IPS-15b (cell line): ENCODE results near the gene JUP.
"Not testable (repeated sequence)": the region's sequence is repeated elsewhere in the genome, so short reads cannot be mapped to it uniquely, and the experiment has no call there.

Source experiments
- H3K27me3 ChIP-seq: one replicate; pipeline ENCODE4 v1.6.1; 2013; ENCODE audit warnings: low read length; ENCODE audit not compliant: control insufficient read depth, insufficient read depth
- H3K36me3 ChIP-seq: one replicate; pipeline ENCODE4 v1.6.1; 2013; ENCODE audit warnings: low read length; ENCODE audit not compliant: control insufficient read depth, insufficient read depth
- H3K4me1 ChIP-seq: one replicate; pipeline ENCODE4 v1.6.1; 2013; ENCODE audit warnings: mild to moderate bottlenecking, low read length; ENCODE audit not compliant: control insufficient read depth, insufficient read depth
- H3K4me3 ChIP-seq: one replicate; pipeline ENCODE4 v1.5.1; 2013; ENCODE audit warnings: low read depth, low read length
- H3K9ac ChIP-seq: one replicate; pipeline ENCODE4 v1.6.1; 2013; ENCODE audit warnings: low read depth, mild to moderate bottlenecking, low read length
- H3K9me3 ChIP-seq: one replicate; pipeline ENCODE4 v1.6.1; 2013; ENCODE audit warnings: mild to moderate bottlenecking, low read length; ENCODE audit not compliant: control insufficient read depth, insufficient read depth

Gene JUP

GRCh38 chr17:41786227-41787020 lies at the start of gene JUP:
Gene JUP, minus strand, starts transcription at chr17:41786711. Its CDS starts 14,857 bp downstream, at chr17:41771854.
- Histone ChIP-seq H3K27me3 (peaks cover 11% of the 10 kb centered on the region), H3K4me1 (peaks cover 15% of the 10 kb centered on the region), H3K36me3 (no peaks in the 10 kb centered on the region), H3K4me3 (peak within 1 kb of the TSS; percentile 67), H3K9ac (peak within 1 kb of the TSS; percentile 60), H3K9me3 (no peaks in the 10 kb centered on the region)

- Histone ChIP-seq H3K27me3 (peaks cover 5% of the 10 kb centered on the region), H3K4me1 (no peaks in the 10 kb centered on the region), H3K4me3 (peak within 1 kb of the TSS; percentile 56), H3K36me3 (peaks cover 2% of the 10 kb centered on the region), H3K9me3 (no peaks in the 10 kb centered on the region), H3K9ac (peak within 1 kb of the TSS; percentile 88)
These were observed 49.5 kb upstream of the JUP start, which contains the start of gene NT5C3B for GRCh38 chr17:41835800-41836549. Gene NT5C3B, minus strand, starts transcription at chr17:41836232. Its CDS starts 39 bp downstream, at chr17:41836193.

DNA sequence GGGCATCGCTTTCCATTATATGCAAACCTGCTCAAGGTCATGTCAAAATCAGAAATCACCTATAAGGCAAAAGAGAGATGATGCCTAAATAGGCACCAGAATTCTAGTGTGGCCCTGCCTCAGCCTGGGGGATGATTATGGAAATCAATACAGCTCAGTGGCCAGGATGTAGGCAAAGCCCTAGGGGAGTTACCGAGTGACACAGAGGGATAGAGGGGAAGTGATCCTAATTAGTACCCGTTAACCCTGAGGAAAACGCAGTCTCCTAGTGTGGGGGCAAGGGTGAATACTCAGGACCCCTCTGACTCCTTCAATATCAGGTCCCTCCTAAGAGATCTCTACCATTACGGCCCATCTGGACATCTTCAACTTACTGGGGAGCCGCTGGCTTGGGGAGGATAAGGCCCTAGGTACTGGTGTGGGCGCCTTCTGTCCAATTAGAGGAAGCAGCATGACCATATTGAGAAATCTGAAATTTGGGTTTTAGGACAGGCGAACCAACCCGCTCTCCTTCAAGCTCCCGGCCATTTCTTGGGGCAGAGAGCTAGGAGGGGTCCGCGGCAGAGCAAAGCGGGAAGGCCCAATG lies 48.8 kb upstream of the JUP start:
- H3K4me3 ChIP-seq: peak overlapping the region; percentile 56
- no peaks in the 10 kb centered on the region for H3K4me1 ChIP-seq
- H3K9me3 ChIP-seq: no peaks in the 10 kb centered on the region
- H3K9ac ChIP-seq: peak overlapping the region; percentile 88
- H3K27me3 ChIP-seq: peaks cover 5% of the 10 kb centered on the region
- peaks cover 7% of the 10 kb centered on the region for H3K36me3 ChIP-seq

GRCh38 chr17:41829961-41830360 lies 43.5 kb upstream of the JUP start:
- H3K4me1 ChIP-seq, H3K9me3 ChIP-seq, H3K27me3 ChIP-seq, H3K4me3 ChIP-seq, H3K9ac ChIP-seq: not testable (repeated sequence)
- peaks cover 25% of the 10 kb centered on the region for H3K36me3 ChIP-seq

GRCh38 chr17:41825175-41825845 lies 38.8 kb upstream of the JUP start:
- Histone ChIP-seq H3K9ac (no peak overlapping the region), H3K9me3 (no peaks in the 10 kb centered on the region), H3K36me3 (peaks cover 34% of the 10 kb centered on the region), H3K4me1 (no peaks in the 10 kb centered on the region), H3K4me3 (no peak overlapping the region), H3K27me3 (no peaks in the 10 kb centered on the region)

GRCh38 chr17:41824086-41824485 lies 37.6 kb upstream of the JUP start:
- H3K36me3 ChIP-seq: peaks cover 35% of the 10 kb centered on the region
- H3K9me3 ChIP-seq: no peaks in the 10 kb centered on the region
- no peak overlapping the region for H3K9ac ChIP-seq
- peaks cover 4% of the 10 kb centered on the region for H3K4me1 ChIP-seq
- H3K27me3 ChIP-seq: no peaks in the 10 kb centered on the region
- H3K4me3 ChIP-seq: no peak overlapping the region

DNA sequence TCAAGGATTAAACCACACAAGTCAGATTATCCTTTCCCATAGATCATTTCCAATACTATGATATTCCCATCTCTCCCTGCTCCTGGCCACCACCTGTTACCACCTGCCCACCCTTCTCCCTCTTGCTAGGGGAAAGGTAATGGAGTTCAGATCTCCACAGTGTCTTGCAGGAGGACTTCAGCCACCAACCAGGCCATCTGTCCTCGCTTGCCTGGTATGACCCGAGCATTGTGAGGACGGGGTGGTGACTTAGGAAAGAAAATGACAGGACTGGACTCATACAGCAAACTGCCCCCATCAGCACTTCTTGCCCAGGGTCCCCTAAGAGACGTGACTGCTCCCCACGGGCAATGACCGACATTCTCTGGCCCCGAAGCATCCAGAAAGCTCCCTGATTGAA lies 37.1 kb upstream of the JUP start:
- peaks cover 32% of the 10 kb centered on the region for H3K36me3 ChIP-seq
- no peaks in the 10 kb centered on the region for H3K9me3 ChIP-seq
- H3K9ac ChIP-seq: no peak overlapping the region
- no peaks in the 10 kb centered on the region for H3K27me3 ChIP-seq
- peaks cover 4% of the 10 kb centered on the region for H3K4me1 ChIP-seq
- no peak overlapping the region for H3K4me3 ChIP-seq

DNA sequence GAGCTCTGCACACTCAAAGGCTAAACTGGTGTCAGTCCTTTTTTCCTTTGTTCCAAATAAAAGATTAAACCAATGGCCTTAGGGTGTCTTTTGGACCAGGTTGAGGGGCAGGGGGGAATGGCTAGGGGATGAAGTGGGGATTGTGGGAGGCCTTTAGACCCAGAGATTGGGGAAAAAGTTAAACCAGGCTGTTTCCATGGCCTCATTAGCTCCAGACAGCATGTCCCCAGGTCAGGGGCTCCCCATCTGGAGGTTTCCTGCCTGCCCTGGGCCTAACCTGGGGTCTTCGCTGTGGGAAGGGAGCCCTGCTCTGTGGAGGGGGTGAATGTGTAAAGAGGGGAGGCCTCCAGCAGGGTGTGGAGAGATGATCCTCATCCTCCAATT lies 36.6 kb upstream of the JUP start:
- no peaks in the 10 kb centered on the region for H3K27me3 ChIP-seq
- no peak overlapping the region for H3K4me3 ChIP-seq
- peaks cover 32% of the 10 kb centered on the region for H3K36me3 ChIP-seq
- no peak overlapping the region for H3K9ac ChIP-seq
- H3K9me3 ChIP-seq: no peaks in the 10 kb centered on the region
- H3K4me1 ChIP-seq: peaks cover 4% of the 10 kb centered on the region

- Histone ChIP-seq H3K9ac (no peak overlapping the region), H3K36me3 (peaks cover 35% of the 10 kb centered on the region)
These were observed 36.0 kb upstream of the JUP start for GRCh38 chr17:41822216-41823140.

DNA sequence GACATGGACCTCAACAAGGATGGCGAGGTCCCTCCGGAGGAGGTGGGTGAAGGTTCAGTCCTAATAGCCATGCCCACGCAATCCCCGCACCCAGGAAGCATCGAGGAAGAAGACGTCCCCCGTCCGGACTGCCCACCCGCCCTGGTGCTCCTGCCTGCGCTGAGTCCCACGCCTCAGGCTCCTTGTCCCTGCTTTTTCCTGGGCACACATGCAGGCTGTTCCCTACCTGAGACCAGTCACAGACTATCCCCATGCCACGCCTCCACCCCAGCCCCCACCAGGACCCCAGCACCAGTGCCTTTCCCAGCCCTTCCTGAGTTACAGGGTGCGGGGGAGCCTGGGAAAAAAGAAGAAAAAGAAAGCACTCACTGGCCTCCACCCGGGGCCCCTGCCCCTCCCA lies 35.3 kb upstream of the JUP start:
- Histone ChIP-seq H3K4me1 (peaks cover 4% of the 10 kb centered on the region), H3K4me3 (no peak overlapping the region), H3K36me3 (peaks cover 41% of the 10 kb centered on the region), H3K9me3 (no peaks in the 10 kb centered on the region), H3K9ac (no peak overlapping the region), H3K27me3 (no peaks in the 10 kb centered on the region)

More at GRCh38 chr17:41822216-41823140, 36.0 kb upstream of the JUP start:
- Histone ChIP-seq H3K4me1 (peaks cover 4% of the 10 kb centered on the region), H3K9me3 (no peaks in the 10 kb centered on the region), H3K4me3 (no peak overlapping the region), H3K27me3 (no peaks in the 10 kb centered on the region)
